A673 (cell line): ENCODE data around the gene RPH3AL.

Experiments
- CTCF ChIP-seq: fragments of 300-800, 200-600 bp; sonication (generic); conservative IDR thresholded peaks from 2 replicates; pipeline ENCODE4 v1.5.1; 2017; ENCODE audit warnings: low read depth, mild to moderate bottlenecking, antibody characterized with exemption, low read length, moderate library complexity, mixed read lengths
- EZH2 ChIP-seq: fragments of 200-600 bp; sonication (generic); IDR thresholded peaks from 2 replicates; pipeline ENCODE4 v1.6.1; 2017; ENCODE audit warnings: borderline replicate concordance, low read depth, mild to moderate bottlenecking, mixed read lengths, antibody characterized with exemption, low read length; ENCODE audit not compliant: poor library complexity, severe bottlenecking

- TF ChIP-seq CTCF (no peak), EZH2 (no peak)
Measured at GRCh38 chr17:340074-340473, 12.5 kb downstream of the RPH3AL start.
